SU-DHL-6 (cell line): ENCODE data around the gene DMRT1.

Source experiments
- H2AFZ ChIP-seq: fragments of 200-600 bp; sonication (generic); 2 replicates; pipeline ENCODE4 v1.6.1; 2014; ENCODE audit warnings: low read depth, mild to moderate bottlenecking, moderate library complexity, mixed read lengths, antibody characterized with exemption, low read length; ENCODE audit not compliant: severe bottlenecking
- H3F3A ChIP-seq: fragments of 200-600 bp; shearing (Covaris generic); 2 replicates; pipeline ENCODE4 v1.6.0; 2016; ENCODE audit warnings: antibody characterized with exemption, mild to moderate bottlenecking; ENCODE audit not compliant: insufficient read depth
- H3K27ac ChIP-seq: fragments of 200-600 bp; sonication (generic); 2 replicates; pipeline ENCODE4 v1.5.1; 2016; ENCODE audit warnings: low read depth, mild to moderate bottlenecking, low read length, moderate library complexity, mixed read lengths
- H3K27me3 ChIP-seq: fragments of 200-600 bp; sonication (generic), shearing (Covaris generic); 2 replicates; pipeline ENCODE4 v1.6.0; 2014; ENCODE audit warnings: mild to moderate bottlenecking, low read length
- H3K36me3 ChIP-seq: fragments of 200-600 bp; sonication (generic); 2 replicates; pipeline ENCODE4 v1.6.1; 2014; ENCODE audit warnings: mild to moderate bottlenecking, low read length, mixed read lengths
- H3K4me2 ChIP-seq: fragments of 300-600, 200-600 bp; shearing (Covaris generic), sonication (generic); 2 replicates; pipeline ENCODE4 v1.6.0; 2014; ENCODE audit warnings: low read length, low read depth, mild to moderate bottlenecking; ENCODE audit not compliant: poor library complexity, severe bottlenecking
- H3K4me3 ChIP-seq: fragments of 200-600 bp; sonication (generic); 2 replicates; pipeline ENCODE4 v1.5.1; 2014; ENCODE audit warnings: antibody characterized with exemption, low read length, mild to moderate bottlenecking, mixed read lengths; ENCODE audit not compliant: insufficient read depth, poor library complexity, severe bottlenecking
- H3K79me2 ChIP-seq: fragments of 200-600 bp; sonication (generic); 2 replicates; pipeline ENCODE4 v1.6.1; 2014; ENCODE audit warnings: mild to moderate bottlenecking, low read length, moderate library complexity; ENCODE audit not compliant: insufficient read depth
- H3K9ac ChIP-seq: fragments of 200-600 bp; sonication (generic); 2 replicates; pipeline ENCODE4 v1.7.0; 2014; ENCODE audit warnings: mild to moderate bottlenecking, low read length
- H3K9me2 ChIP-seq: fragments of 200-600 bp; sonication (generic); replicated peaks from 2 replicates; pipeline ENCODE4 v1.6.1; 2014; ENCODE audit warnings: low read length; ENCODE audit not compliant: insufficient read depth
- H3K9me3 ChIP-seq: fragments of 200-600 bp; sonication (generic); 2 replicates; pipeline ENCODE4 v1.6.1; 2014; ENCODE audit warnings: low read length, mixed read lengths; ENCODE audit not compliant: insufficient read depth
- H4K20me1 ChIP-seq: fragments of 200-600 bp; sonication (generic); 2 replicates; pipeline ENCODE4 v1.6.1; 2014; ENCODE audit warnings: low read depth, mild to moderate bottlenecking, antibody characterized with exemption, low read length, moderate library complexity, mixed read lengths
- EZH2phosphoT487 ChIP-seq: fragments of 200-600 bp; sonication (generic), shearing (Covaris generic); conservative IDR thresholded peaks from 2 replicates; pipeline ENCODE4 v1.6.1; 2018; ENCODE audit warnings: mild to moderate bottlenecking, antibody characterized with exemption, low read length, moderate library complexity, mixed read lengths
- TF ChIP-seq, protein P1 (sequence below): fragments of 200-600 bp; sonication (generic); IDR thresholded peaks from one replicate; pipeline ENCODE4 v1.5.1; 2017; ENCODE audit warnings: antibody characterized with exemption, mild to moderate bottlenecking, low read length, moderate library complexity; ENCODE audit not compliant: insufficient read depth, poor library complexity, severe bottlenecking

DMRT1 gene

DNA sequence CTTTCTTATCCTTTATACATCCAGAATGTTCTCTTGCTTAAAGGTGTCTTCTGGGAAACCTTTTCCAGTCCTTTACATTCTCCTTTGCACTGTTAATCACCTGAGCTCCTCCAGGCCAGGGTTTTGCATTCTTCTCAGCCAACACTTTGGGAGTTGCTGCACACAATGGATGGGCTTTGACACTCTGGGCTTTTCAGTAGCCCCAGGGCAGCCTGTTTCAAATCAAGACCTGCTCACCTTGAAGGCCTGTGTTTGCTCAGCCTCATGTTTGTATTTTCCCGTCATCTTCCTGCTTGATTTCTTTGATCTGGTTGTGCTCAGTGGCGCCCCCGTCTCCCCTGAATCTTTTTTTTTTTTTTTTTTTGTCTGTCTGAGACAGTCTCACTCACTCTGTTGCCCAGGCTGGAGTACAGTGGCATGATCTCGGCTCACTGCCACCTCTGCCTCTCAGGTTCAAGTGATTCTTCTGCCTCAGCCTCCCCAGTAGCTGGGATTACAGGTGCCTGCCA is 41.0 kb downstream of the DMRT1 start:
- TF ChIP-seq, protein P1, sequence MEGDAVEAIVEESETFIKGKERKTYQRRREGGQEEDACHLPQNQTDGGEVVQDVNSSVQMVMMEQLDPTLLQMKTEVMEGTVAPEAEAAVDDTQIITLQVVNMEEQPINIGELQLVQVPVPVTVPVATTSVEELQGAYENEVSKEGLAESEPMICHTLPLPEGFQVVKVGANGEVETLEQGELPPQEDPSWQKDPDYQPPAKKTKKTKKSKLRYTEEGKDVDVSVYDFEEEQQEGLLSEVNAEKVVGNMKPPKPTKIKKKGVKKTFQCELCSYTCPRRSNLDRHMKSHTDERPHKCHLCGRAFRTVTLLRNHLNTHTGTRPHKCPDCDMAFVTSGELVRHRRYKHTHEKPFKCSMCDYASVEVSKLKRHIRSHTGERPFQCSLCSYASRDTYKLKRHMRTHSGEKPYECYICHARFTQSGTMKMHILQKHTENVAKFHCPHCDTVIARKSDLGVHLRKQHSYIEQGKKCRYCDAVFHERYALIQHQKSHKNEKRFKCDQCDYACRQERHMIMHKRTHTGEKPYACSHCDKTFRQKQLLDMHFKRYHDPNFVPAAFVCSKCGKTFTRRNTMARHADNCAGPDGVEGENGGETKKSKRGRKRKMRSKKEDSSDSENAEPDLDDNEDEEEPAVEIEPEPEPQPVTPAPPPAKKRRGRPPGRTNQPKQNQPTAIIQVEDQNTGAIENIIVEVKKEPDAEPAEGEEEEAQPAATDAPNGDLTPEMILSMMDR = peak; percentile 22
- no peak for TF ChIP-seq EZH2phosphoT487
- Histone ChIP-seq H3K27ac (no peak overlapping the region), H2AFZ (no peak overlapping the region), H3K36me3 (no peaks in the 10 kb centered on the region), H3F3A (no peaks in the 10 kb centered on the region), H3K9me2 (no peaks in the 10 kb centered on the region), H3K4me3 (no peak overlapping the region), H3K9ac (no peak overlapping the region), H4K20me1 (no peaks in the 10 kb centered on the region), H3K4me2 (no peak overlapping the region), H3K27me3 (no peaks in the 10 kb centered on the region), H3K9me3 (no peaks in the 10 kb centered on the region), H3K79me2 (no peaks in the 10 kb centered on the region)

DNA sequence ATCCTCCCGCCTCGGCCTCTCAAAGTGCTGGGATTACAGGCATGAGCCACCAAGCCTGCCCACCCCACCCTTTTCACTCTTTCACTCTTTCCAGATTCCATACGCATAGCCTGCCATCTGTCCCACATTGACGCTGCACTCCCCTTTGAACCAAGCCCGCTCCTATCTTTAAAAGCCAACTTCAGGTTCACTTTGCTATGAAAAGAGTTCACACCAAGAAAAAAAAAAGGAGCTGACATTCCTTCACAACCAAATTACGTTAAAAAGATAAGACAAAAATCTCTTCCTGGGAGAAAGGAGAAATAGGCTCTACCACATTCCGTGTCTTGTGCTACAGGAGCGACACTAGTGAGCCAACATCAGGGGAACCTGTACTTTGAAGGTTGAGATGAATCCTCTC is 41.5 kb downstream of the DMRT1 start:
- Histone ChIP-seq H4K20me1 (no peaks in the 10 kb centered on the region), H3F3A (no peaks in the 10 kb centered on the region), H3K36me3 (no peaks in the 10 kb centered on the region), H3K9ac (no peak overlapping the region), H3K9me3 (no peaks in the 10 kb centered on the region), H3K4me2 (no peak overlapping the region), H3K9me2 (no peaks in the 10 kb centered on the region), H3K79me2 (no peaks in the 10 kb centered on the region), H3K4me3 (no peak overlapping the region), H3K27ac (no peak overlapping the region), H2AFZ (no peak overlapping the region), H3K27me3 (no peaks in the 10 kb centered on the region)
- no peak for TF ChIP-seq EZH2phosphoT487
- TF ChIP-seq, protein P1 = no peak

DNA sequence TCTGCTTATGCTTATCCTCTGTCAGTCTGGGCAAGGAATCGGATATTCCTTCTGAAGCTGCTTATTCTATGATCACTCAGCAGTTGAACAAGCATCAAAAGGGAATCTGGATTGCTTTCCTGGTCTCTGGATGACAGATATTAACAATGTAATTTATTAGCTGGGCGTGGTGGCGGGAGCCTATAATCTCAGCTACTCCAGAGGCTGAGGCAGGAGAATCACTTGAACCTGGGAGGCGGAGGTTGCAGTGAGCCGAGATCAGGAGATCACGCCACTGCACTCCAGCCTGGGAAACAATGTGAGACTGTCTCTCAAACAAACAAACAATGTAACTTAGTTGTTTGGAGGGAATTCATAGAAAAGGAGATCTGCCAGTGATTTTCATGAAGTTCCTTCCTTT is 45.4 kb downstream of the DMRT1 start:
- Histone ChIP-seq H3K4me3 (no peak overlapping the region), H3K4me2 (no peak overlapping the region), H3K9me3 (no peaks in the 10 kb centered on the region), H3K79me2 (no peaks in the 10 kb centered on the region), H3K36me3 (no peaks in the 10 kb centered on the region), H3K27ac (no peak overlapping the region), H3K27me3 (no peaks in the 10 kb centered on the region), H3F3A (no peaks in the 10 kb centered on the region), H2AFZ (no peak overlapping the region), H3K9me2 (no peaks in the 10 kb centered on the region), H4K20me1 (no peaks in the 10 kb centered on the region), H3K9ac (no peak overlapping the region)
- TF ChIP-seq EZH2phosphoT487 = no peak
- TF ChIP-seq, protein P1 = no peak
